ENCODE measurements around the gene SNX33. TPM values are rescaled to one million over a fixed set of nuclear protein-coding genes. Genes with fewer than 3 reads are reported as not detected.

Gene SNX33
- total and polyA plus RNA-seq, 2 donors (not counting 1 experiment from before 2014, with no cell fraction given) = 0.22 to 0.59 TPM

GRCh38 chr15:75598361-75598760 is 49.4 kb upstream of the SNX33 start:
- Histone ChIP-seq H3K4me3 (ENCODE audit: control extremely low read depth in 1 of 5, extremely low read depth in 1 of 5, insufficient read depth in 1 of 5, low read depth in 2 of 5, low read length in 4 of 5) (no peak overlapping the region), H3K27ac (ENCODE audit: low read length in 2 of 2) (no peak overlapping the region), H3K9ac (ENCODE audit: low read length) (no peak overlapping the region), H3K9me3 (ENCODE audit: control extremely low read depth in 1 of 3, control insufficient read depth in 2 of 3, insufficient read depth in 1 of 3, low read length in 2 of 3) (no peaks in the 10 kb centered on the region), H3K27me3 (replicated peaks in 1 of 4; ENCODE audit: control extremely low read depth in 1 of 4, control insufficient read depth in 3 of 4, insufficient read depth in 4 of 4, low read length in 3 of 4) (no peaks in the 10 kb centered on the region), H3K4me2 (replicated peaks; ENCODE audit: low read depth, low read length, poor library complexity, severe bottlenecking) (no peak overlapping the region), H3K4me1 (ENCODE audit: control insufficient read depth in 2 of 2, insufficient read depth in 2 of 2, low read length in 2 of 2) (no peaks in the 10 kb centered on the region), H2AFZ (ENCODE audit: insufficient read depth, low read depth, low read length, poor library complexity, severe bottlenecking) (no peak overlapping the region), H3K79me2 (ENCODE audit: control insufficient read depth, insufficient read depth, low read length) (no peaks in the 10 kb centered on the region), H3K36me3 (replicated peaks in 1 of 2; ENCODE audit: control extremely low read depth in 1 of 2, control insufficient read depth in 1 of 2, extremely low read depth in 1 of 2, insufficient read depth in 2 of 2, low read length in 1 of 2) (peaks cover 12 to 60% of the 10 kb centered on the region in 2 experiments), H4K20me1 (ENCODE audit: control insufficient read depth, insufficient read depth, low read length, poor library complexity, severe bottlenecking) (no peaks in the 10 kb centered on the region)
- H3K27ac Mint-ChIP-seq = no peak overlapping the region
- POLR2A ChIA-PET = no interaction called here
- no peak overlapping the region for H3K4me3 Mint-ChIP-seq
- CTCF ChIA-PET = interaction anchor here (1.3 to 1.6 kb wide), 3 partner anchors 19 to 83 kb away, joined by 3 to 4 read pairs (median 4); partner anchors contain the start of genes PTPN9 and SNX33
- TF ChIP-seq EZH2 (IDR thresholded peaks at IDR 0.05; ENCODE audit: borderline replicate concordance, insufficient read depth, low read depth, low read length, poor library complexity, severe bottlenecking) = no peak
- no peak for TF ChIP-seq CTCF (IDR thresholded peaks at IDR 0.05)
- no peaks in the 10 kb centered on the region for H3K4me1 Mint-ChIP-seq
- no peak for ATAC-seq (ENCODE audit: low read depth)
- no peak for DNase-seq
- intact Hi-C loops (cut with micrococcal nuclease) = no loop called here
- no peaks in the 10 kb centered on the region for H3K9me3 Mint-ChIP-seq (ENCODE audit: insufficient read depth)
- 100% methylated on average over 2 of the region's 4 CpGs for WGBS (ENCODE audit: insufficient coverage)
- H3K27me3 Mint-ChIP-seq = no peaks in the 10 kb centered on the region

GRCh38 chr15:75599401-75599800 is 48.3 kb upstream of the SNX33 start:
- Mint-ChIP-seq H3K9me3 (ENCODE audit: insufficient read depth) (no peaks in the 10 kb centered on the region), H3K4me1 (no peaks in the 10 kb centered on the region), H3K27ac (no peak overlapping the region), H3K27me3 (no peaks in the 10 kb centered on the region), H3K4me3 (no peak overlapping the region)
- Histone ChIP-seq H3K36me3 (replicated peaks in 1 of 2; ENCODE audit: control extremely low read depth in 1 of 2, control insufficient read depth in 1 of 2, extremely low read depth in 1 of 2, insufficient read depth in 2 of 2, low read length in 1 of 2) (peaks cover 15 to 60% of the 10 kb centered on the region in 2 experiments), H4K20me1 (ENCODE audit: control insufficient read depth, insufficient read depth, low read length, poor library complexity, severe bottlenecking) (no peaks in the 10 kb centered on the region), H3K79me2 (ENCODE audit: control insufficient read depth, insufficient read depth, low read length) (no peaks in the 10 kb centered on the region), H3K4me1 (ENCODE audit: control insufficient read depth in 2 of 2, insufficient read depth in 2 of 2, low read length in 2 of 2) (no peaks in the 10 kb centered on the region), H3K27ac (ENCODE audit: low read length in 2 of 2) (no peak overlapping the region), H3K27me3 (replicated peaks in 1 of 4; ENCODE audit: control extremely low read depth in 1 of 4, control insufficient read depth in 3 of 4, insufficient read depth in 4 of 4, low read length in 3 of 4) (no peaks in the 10 kb centered on the region), H2AFZ (ENCODE audit: insufficient read depth, low read depth, low read length, poor library complexity, severe bottlenecking) (no peak overlapping the region), H3K4me2 (replicated peaks; ENCODE audit: low read depth, low read length, poor library complexity, severe bottlenecking) (no peak overlapping the region), H3K4me3 (ENCODE audit: control extremely low read depth in 1 of 5, extremely low read depth in 1 of 5, insufficient read depth in 1 of 5, low read depth in 2 of 5, low read length in 4 of 5) (no peak overlapping the region), H3K9ac (ENCODE audit: low read length) (no peak overlapping the region), H3K9me3 (ENCODE audit: control extremely low read depth in 1 of 3, control insufficient read depth in 2 of 3, insufficient read depth in 1 of 3, low read length in 2 of 3) (no peaks in the 10 kb centered on the region)
- ChIA-PET POLR2A (no interaction called here), CTCF (no interaction called here)
- DNase-seq (no peak), ATAC-seq (ENCODE audit: low read depth) (no peak)
- intact Hi-C loops (cut with micrococcal nuclease) = no loop called here
- WGBS (ENCODE audit: insufficient coverage) = 100% methylated on average over 1 of the region's 2 CpGs
- no peak for TF ChIP-seq EZH2 (IDR thresholded peaks at IDR 0.05; ENCODE audit: borderline replicate concordance, insufficient read depth, low read depth, low read length, poor library complexity, severe bottlenecking)
- no peak for TF ChIP-seq CTCF (IDR thresholded peaks at IDR 0.05)
